Measurements from ENCODE around the gene ABCF1. TPM values are rescaled to one million over a fixed set of nuclear protein-coding genes. Genes with fewer than 3 reads are reported as not detected.

Gene ABCF1
- total and polyA plus RNA-seq, 9 of the 15 experiments (the other 6 are each of a cell fraction or from before 2014, with no cell fraction given): 41.6 to 193 (median 102) TPM

DNA sequence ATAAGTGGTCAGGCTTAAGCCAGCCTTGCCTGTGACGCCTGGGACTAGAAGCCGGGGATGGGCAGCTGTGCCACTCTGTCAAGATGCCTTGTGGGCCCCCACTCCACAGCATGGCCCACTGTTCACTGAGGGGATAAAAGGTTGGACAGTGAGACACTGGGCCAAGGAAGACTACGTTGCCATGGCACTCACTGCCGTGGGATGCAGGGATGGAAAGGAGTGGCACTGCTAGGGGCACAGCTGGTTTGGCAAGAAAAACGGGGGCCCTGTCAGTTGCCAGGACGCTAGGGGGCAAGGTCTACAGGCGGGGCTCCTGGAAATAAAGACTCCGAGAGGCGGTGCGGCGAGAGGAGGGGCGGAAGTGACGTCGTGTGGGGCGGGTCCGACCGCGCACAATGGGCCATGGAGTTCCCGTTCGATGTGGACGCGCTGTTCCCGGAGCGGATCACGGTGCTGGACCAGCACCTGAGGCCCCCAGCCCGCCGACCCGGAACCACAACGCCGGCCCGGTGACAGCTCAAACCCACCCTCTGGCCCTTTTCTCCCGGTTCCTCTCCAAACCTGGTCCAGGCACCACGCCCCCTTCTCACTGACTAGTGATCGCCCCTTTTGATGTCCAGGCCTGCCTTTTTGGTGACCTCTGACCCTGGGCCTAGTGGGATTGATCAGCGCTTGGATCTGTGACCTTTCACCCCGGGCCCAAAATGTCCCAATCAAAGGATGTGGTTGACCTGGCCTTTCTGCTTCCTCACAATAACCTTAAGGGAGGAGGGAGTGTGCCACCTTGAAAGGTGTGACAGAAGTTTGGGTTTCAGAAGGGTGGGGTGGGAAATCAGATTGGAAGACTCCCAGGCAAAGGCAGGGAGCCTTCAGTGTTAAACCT, 55.5 kb downstream of the ABCF1 start, which contains the start of gene ATAT1 (continued):
- TF ChIP-seq, protein P1, sequence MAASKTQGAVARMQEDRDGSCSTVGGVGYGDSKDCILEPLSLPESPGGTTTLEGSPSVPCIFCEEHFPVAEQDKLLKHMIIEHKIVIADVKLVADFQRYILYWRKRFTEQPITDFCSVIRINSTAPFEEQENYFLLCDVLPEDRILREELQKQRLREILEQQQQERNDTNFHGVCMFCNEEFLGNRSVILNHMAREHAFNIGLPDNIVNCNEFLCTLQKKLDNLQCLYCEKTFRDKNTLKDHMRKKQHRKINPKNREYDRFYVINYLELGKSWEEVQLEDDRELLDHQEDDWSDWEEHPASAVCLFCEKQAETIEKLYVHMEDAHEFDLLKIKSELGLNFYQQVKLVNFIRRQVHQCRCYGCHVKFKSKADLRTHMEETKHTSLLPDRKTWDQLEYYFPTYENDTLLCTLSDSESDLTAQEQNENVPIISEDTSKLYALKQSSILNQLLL (CRISPR knock-in tag; IDR thresholded peaks at IDR 0.05; ENCODE audit: borderline replicate concordance): no peak
- TF ChIP-seq ZSCAN32 (CRISPR knock-in tag; IDR thresholded peaks at IDR 0.05): no peak
- TF ChIP-seq, protein P2, sequence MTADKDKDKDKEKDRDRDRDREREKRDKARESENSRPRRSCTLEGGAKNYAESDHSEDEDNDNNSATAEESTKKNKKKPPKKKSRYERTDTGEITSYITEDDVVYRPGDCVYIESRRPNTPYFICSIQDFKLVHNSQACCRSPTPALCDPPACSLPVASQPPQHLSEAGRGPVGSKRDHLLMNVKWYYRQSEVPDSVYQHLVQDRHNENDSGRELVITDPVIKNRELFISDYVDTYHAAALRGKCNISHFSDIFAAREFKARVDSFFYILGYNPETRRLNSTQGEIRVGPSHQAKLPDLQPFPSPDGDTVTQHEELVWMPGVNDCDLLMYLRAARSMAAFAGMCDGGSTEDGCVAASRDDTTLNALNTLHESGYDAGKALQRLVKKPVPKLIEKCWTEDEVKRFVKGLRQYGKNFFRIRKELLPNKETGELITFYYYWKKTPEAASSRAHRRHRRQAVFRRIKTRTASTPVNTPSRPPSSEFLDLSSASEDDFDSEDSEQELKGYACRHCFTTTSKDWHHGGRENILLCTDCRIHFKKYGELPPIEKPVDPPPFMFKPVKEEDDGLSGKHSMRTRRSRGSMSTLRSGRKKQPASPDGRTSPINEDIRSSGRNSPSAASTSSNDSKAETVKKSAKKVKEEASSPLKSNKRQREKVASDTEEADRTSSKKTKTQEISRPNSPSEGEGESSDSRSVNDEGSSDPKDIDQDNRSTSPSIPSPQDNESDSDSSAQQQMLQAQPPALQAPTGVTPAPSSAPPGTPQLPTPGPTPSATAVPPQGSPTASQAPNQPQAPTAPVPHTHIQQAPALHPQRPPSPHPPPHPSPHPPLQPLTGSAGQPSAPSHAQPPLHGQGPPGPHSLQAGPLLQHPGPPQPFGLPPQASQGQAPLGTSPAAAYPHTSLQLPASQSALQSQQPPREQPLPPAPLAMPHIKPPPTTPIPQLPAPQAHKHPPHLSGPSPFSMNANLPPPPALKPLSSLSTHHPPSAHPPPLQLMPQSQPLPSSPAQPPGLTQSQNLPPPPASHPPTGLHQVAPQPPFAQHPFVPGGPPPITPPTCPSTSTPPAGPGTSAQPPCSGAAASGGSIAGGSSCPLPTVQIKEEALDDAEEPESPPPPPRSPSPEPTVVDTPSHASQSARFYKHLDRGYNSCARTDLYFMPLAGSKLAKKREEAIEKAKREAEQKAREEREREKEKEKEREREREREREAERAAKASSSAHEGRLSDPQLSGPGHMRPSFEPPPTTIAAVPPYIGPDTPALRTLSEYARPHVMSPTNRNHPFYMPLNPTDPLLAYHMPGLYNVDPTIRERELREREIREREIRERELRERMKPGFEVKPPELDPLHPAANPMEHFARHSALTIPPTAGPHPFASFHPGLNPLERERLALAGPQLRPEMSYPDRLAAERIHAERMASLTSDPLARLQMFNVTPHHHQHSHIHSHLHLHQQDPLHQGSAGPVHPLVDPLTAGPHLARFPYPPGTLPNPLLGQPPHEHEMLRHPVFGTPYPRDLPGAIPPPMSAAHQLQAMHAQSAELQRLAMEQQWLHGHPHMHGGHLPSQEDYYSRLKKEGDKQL (CRISPR knock-in tag; IDR thresholded peaks at IDR 0.05; ENCODE audit: borderline replicate concordance): no peak
- no peak for TF ChIP-seq PTTG1 (tag; IDR thresholded peaks at IDR 0.05; ENCODE audit: low read depth)
- TF ChIP-seq, protein P3, sequence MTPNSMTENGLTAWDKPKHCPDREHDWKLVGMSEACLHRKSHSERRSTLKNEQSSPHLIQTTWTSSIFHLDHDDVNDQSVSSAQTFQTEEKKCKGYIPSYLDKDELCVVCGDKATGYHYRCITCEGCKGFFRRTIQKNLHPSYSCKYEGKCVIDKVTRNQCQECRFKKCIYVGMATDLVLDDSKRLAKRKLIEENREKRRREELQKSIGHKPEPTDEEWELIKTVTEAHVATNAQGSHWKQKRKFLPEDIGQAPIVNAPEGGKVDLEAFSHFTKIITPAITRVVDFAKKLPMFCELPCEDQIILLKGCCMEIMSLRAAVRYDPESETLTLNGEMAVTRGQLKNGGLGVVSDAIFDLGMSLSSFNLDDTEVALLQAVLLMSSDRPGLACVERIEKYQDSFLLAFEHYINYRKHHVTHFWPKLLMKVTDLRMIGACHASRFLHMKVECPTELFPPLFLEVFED (CRISPR knock-in tag; conservative IDR thresholded peaks at IDR 0.05): peak; percentile 6; the same call in 1 of the 2 replicates
- no peak for TF ChIP-seq FIP1L1 (IDR thresholded peaks at IDR 0.05; ENCODE audit: low read depth, low read length, poor library complexity, severe bottlenecking)
- peak in 1 of 2 experiments; percentile 34; a peak in 1 of 4 replicates for TF ChIP-seq KDM4B (IDR thresholded peaks at IDR 0.05; ENCODE audit: borderline replicate concordance in 2 of 2, low read depth in 1 of 2)
- 0 out of 2 replicates have a peak, but pooled peaks have one; percentile 15 for TF ChIP-seq ESRRB (CRISPR knock-in tag; IDR thresholded peaks at IDR 0.05; ENCODE audit: borderline replicate concordance)
- no peak for TF ChIP-seq ZSCAN29 (IDR thresholded peaks at IDR 0.05)
- TF ChIP-seq ZNF134 (CRISPR knock-in tag; conservative IDR thresholded peaks at IDR 0.05): no peak
- peak; percentile 46; the same call in 1 of the 2 replicates for TF ChIP-seq ZBTB17 (CRISPR knock-in tag; IDR thresholded peaks at IDR 0.05)
- peak; percentile 69 for TF ChIP-seq CCNT2 (IDR thresholded peaks at IDR 0.05; ENCODE audit: borderline replicate concordance, extremely low read depth, insufficient read length, low read depth, low read length)
- no peak for TF ChIP-seq TEAD4 (IDR thresholded peaks at IDR 0.05; ENCODE audit: low read length)
- no peak for TF ChIP-seq TEAD4 (CRISPR knock-in tag; IDR thresholded peaks at IDR 0.05; ENCODE audit: borderline replicate concordance)
- no peak for TF ChIP-seq SETDB1 (IDR thresholded peaks at IDR 0.05; ENCODE audit: low read length)

Data from K562 (cell line).